AG08395 (cell line): ENCODE results near the gene RABGGTA.

ENCODE experiments used
- DNase-seq: peaks from one replicate; pipeline ENCODE4 v3.0.0; 2012; ENCODE audit warnings: mixed read lengths, low spot score

Gene RABGGTA

GRCh38 chr14:24216345-24216699 is 55.1 kb downstream of the RABGGTA start:
- DNase-seq = no peak
